GM15510 (cell line): ENCODE results near the gene PFDN1.

ENCODE experiments used
- POLR2A ChIP-seq: IDR thresholded peaks from 3 replicates; pipeline ENCODE4 v1.6.1; 2011; ENCODE audit warnings: borderline replicate concordance; ENCODE audit not compliant: insufficient read length; ENCODE audit errors: extremely low read depth

The PFDN1 gene

DNA sequence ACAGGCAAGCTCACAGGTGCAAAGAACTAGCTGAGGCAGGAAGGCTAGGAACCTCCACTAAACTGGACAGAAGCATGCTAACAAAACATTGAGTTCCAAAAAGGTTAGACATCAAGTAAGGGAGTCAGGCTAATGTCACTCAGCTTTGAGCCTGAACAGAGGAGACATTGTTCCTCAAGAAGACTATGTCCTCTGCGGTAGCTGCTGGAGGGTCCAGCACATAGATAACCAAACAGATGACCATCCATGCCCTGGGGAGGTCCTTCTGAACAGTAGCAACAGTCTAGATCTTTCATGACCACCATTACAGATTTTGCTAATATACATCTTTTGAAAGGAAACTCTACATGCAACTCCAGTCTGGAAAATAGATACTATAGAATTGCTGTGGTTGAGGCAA is 70.2 kb downstream of the PFDN1 start:
- TF ChIP-seq POLR2A = no peak

DNA sequence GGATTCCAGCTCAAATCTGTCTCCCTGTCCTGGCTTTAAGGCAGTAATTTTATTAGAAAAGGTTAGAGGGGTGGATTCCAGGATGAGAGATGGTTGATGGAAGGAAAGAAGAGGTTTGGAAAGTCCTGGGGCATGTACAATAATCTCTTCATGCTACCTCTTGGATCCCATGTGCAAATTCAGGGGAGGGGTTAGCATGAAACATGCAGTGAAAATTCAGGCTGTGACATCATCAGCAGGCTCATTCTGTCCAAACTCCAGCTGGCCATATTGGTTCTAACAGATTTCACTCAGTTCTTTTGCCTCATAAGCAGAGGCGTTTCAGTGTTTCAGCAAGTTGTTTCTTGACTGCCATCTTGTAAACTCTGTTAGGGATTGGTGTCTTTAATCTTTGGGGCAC is 72.5 kb downstream of the PFDN1 start:
- TF ChIP-seq POLR2A = no peak

DNA sequence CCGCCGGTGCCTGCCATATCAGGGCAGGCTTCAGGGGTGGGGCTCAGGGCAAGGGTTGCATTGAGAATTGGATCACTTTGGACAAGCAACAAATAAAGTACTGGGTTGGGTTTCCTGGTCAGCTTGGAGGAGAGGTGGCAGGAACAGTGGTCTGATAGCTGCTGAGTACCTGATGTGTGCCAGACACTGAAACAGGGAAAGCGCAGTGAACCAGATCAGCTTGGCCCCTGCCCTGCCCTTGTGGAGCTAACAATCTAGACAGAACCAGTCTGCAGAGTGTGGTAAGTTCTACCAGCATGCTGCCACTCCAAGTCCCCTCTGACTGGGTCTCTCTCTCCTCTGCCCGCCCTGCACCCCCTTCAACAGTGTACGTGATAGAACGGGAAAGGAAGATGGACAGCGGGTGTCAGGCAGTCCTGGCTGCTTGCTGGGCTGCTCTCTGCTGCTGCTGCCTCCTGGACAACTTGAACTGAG is 74.5 kb downstream of the PFDN1 start:
- no peak for TF ChIP-seq POLR2A

DNA sequence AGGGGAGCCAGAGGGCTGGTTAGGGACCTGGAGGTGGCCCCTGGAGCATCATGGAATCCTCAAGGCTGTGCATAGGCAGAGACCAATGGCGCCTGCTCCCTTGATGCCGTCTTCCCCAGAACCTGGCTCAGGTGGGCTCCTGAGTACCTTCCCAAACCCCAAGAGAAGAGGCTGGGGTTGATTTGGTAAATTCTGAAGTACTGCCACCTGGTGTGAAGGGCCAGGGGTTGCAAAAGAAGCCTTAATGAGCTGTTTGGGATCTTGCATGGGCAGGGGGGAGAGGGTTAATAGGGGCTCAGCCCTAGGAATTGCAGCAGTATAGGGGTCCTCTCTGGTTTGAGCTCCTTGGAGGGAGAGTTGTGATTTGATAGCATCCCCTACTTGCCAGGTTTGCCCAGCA is 75.9 kb downstream of the PFDN1 start:
- no peak for TF ChIP-seq POLR2A

DNA sequence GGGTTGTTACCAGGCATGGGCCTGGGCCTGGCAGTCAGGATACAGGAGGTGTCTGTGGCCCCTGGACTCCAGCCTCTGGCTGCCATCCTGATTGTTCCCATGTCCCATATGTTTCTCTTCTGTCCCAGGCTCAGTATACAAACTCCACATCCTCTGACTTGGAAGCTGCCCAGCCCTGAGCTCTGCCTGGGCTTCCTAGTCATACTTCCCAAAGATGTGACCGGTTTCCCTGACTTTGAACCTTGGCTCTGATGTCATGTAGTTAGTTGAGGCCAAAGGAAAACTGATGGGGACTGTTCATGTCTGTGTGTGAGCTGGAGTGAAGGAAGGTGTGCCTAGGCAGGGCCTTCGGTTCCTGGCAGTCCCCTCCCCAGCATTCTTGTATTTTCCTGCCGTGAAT is 77.5 kb downstream of the PFDN1 start:
- no peak for TF ChIP-seq POLR2A

DNA sequence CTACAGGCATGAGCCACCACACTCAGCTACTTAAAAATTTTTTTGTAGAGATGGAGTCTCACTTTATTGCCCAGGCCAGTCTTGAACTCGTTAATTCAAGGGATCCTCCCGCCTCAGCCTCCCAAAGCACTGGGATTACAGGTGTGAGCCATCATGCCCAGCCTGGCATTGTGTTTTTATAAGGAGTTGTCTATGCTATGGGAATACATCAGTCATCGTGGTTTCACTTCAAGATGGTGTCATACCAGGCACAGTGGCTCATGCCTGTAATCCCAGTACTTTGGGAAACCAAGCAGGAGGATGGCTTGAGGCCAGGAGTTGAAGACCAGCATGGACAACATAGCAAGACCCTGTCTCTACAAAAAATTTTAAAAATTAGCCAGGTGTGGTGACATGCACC is 78.2 kb downstream of the PFDN1 start:
- TF ChIP-seq POLR2A = no peak

DNA sequence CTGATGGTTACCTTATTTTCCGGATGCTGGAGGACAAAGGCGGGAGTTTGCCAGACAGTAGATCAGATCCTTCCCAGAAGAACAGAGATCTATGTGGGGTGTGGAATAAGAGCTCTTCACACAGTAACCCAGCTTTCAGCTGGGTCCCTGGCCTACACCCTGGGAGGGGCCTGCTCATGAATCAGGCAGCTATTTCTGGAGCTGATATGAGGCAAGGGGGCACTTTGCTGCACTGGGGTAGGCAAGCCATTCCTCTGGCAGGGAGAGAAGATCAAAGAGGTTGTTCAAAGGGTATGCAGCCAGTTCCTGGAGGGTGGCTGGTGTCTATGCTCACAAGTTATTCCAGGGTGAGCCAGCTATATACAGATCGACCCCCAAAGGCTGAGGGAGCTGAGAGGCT is 79.3 kb downstream of the PFDN1 start:
- no peak for TF ChIP-seq POLR2A

DNA sequence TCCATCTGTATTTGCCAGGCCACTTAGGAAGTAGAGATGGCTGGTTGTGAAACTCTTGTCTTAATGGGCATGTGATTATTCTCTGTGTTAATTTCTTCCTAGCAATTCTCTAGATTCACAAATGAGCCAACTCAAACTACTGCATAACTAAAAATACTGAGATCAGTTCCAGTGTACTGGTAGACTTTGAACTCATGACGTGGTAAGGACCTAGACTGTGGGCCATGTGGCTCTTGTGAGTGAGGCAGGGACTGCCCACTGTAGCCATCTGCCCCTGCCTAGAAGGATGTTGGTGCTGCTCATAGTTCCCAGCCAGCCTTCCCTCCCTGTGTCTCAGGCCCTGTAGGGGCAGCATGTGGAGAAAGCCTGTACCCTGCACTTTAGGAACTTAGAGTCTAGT is 80.5 kb downstream of the PFDN1 start:
- TF ChIP-seq POLR2A = no peak

DNA sequence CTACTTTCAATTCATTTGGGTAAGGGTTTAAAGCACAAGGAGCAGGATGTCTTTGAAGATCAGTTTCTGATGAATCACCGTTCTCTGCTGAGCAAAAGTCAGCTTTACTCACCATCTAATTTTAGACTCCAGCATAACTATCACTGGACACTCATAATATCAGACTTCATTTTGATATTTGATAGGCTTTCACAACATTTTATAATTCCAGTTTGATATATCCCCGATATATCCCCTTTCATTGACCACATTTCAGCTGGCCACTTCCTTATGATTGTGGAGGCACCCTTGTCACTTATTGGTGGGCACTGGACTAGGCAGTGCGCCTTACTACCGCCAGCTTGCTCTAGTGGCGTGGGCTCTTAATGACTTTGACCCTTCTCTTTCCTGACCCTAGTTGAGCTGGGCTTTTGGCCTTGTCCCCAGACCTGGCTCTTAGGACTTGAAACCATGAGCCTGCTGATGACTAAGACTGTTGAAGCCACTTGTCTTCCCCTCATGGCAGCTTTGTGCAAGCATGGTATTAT is 81.1 kb downstream of the PFDN1 start:
- TF ChIP-seq POLR2A = no peak

DNA sequence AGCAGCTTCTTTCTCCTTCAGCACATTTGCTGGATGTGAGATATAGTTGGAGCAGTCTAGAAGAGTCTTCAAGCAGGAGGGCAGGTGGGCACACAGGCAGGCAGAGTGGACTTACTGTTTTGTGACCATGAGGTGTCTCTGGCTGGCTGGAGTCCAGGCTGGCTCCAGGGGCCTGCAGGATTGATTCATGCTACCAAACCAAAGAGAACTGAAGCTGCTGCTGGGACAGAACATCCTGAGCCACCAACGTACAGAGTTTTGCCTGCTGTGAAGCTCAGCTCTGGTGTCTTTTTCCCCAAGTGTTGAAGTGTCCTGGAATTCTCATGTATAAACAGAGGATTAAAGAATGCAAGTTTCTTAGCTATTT is 82.2 kb downstream of the PFDN1 start:
- TF ChIP-seq POLR2A = no peak

DNA sequence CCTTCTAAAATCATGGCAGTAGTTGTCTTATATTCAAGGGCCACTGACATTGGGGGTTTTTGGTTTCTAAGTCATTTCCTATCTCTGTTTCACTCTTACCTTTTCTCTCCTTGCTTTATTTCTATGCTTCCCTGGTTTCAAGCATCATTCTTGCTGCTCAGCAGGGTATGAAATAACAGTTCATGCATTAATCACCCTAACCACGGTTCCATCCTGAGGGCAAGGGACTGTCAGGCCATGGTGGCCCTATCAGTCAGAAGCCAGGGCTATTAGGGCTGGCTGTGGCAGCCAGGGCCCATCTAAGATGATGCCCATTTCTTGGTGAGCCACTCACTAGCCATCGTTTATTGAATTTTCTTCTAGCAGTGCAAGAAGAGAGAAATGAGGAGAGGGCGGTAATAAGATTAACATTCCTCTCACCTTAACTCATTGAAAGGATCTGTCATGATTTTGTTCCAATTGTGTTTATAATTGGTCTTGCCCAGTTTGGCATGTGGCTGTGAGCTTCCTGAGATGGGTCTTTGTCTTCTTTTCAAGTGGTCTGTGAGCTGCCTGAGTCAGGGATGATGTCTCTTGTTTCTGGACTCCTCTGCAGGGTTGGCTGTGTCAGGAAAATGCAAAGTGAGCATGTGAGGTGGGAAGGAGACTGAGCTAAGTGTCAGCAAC is 82.7 kb downstream of the PFDN1 start:
- TF ChIP-seq POLR2A = no peak

DNA sequence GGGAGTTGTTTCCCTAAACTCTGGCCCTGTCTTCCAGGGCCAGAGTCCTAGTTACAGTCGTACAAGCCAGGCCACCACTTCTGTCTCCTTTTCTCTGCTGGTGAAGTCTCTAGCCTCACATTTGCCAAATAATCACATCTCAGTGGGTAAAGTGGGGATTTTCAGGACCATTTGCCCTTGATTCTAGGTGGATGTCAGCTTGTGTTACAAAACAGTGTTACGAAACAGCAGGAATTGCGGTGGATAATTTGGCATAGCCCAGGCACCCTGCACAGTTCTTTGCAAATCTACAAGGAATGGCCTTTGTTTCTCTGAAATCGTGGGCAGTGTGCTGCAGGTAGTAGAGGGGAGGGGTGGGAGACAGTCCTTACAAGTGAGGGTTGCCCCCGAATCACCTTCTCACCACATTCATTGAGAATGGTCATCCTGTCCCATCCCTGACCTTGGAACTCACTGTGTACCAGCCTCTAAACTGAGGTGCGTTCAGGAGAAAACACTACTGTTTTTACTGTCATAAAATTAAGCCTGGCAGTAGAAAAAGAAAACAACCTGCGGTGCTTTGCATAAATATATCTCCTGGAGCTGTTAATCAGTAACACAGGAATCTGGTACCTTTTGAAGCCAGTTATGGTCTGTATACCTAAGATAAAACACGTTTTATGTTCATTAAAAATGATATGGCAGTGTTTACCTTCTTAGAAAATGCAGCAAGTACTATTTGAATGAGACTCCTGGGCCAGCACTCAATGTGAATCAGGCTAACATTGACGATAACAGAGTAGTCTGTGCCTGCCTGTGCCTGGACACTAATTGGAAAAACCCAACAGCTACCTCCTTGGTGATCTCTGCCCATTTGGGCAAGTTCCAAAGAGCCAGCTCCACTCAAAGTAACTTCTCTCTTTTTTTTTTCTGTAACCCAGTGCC is 83.6 kb downstream of the PFDN1 start:
- no peak for TF ChIP-seq POLR2A

DNA sequence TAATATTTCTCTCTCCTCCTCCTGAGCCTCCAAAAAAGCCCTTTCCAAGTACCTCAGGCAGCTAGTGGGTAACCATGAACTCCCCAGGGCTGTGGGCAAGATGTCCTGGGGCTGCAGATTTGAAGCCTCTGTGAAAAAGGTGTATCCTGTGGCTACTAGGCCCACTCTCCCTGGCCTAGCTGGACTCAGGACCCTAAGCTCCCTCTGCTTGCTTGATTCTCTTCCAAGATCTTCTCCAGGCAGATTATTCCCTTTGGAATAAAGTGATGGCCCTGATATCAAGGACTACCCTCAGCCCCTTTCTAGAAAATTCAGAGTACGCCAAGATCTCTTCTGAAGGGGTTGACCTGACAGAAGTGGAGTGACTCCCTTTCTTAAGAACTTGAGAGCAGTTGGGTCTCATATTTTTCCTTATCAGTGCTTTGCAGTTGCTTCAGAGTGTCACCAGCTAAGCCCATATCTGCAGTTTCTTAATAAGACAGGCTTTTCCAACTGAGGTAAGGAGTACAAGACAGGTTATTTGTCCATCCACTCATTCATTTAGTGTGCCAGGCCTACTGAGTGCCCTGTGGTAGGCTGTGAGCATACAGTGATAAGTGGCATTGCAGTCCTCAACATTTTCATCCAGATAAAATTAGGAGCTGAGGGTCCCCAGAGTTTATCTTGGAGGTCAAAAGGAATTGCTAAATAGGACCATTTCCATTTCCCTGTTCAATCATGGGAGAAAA is 85.4 kb downstream of the PFDN1 start:
- no peak for TF ChIP-seq POLR2A

DNA sequence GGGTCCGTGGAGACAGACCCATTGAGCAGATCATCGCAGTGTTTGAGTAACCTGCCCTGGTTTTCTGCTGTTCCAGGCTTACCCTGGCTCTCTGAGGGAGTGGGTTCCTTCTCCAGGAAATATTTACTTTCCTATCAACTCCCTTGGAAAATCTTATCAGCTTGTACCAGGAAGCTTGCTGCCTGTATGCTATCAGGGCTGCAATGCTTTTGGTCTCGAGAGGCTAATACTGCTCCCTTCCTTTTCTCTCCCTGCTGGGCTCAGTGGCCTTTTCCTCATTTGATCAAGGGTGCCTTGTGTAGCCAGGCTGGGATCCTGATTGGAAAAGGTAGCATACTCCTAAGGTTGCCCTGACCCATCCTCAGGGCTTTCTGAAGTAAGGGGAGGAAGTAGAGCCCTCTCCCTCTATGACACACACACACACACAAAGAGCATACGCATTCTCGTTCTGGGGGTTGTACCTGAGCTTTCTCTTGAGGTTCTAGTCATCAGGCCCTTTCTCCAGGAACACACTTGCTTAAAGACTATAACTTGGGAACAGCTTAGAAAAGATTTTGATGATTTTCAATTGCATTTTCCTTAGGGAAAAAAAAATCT is 86.3 kb downstream of the PFDN1 start:
- no peak for TF ChIP-seq POLR2A

DNA sequence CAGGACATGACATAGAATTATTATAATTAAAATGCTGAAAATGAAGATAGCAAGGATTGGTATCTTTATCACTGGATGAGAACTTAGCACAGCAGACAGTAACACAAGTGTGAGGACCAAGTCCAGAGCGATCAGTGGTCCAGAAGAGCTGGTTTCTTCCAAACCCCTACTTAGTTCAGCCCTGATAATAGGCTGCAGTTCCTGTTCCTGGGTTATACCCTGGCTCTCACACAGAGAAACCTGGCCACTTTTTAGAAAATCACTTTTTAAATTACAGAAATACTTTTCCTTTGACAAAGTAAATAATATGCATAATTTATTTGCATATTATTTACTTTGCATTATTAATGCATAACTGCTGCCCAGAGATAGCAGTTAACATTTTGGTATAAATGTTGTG is 87.6 kb downstream of the PFDN1 start:
- no peak for TF ChIP-seq POLR2A
